Stimulated activated CD4-positive, alpha-beta T cell treated with anti-CD3 and anti-CD28 coated beads, Interleukin-1b, Interleukin-23, amount 100 ng/mL, for 48 hours (primary cell): ENCODE results near the gene ALKAL2.

Source experiments
- DNase-seq: peaks from one replicate; pipeline ENCODE4 v3.0.0-alpha.2; 2020

The ALKAL2 gene

GRCh38 chr2:269356-270030 is 18.4 kb downstream of the ALKAL2 start:
- DNase-seq = no peak

DNA sequence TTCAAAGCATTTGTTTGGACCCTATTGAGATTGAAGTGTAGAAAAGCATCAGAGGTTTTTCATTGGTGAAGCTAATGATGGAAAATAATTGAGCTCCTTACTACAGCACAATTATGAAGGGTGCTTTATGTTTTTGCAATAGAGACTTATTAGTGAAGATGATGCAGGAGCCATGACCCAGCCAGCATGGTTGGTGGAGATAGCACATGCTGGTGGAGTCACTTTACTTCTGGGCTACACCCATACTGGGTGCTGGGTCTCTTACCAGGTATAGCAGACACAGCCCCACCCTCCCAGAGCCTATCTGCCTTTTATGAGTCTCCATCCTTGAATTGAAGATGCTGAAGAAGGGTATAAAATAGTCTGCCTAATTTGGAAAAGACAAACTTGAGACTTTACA is 19.6 kb downstream of the ALKAL2 start:
- DNase-seq = no peak

DNA sequence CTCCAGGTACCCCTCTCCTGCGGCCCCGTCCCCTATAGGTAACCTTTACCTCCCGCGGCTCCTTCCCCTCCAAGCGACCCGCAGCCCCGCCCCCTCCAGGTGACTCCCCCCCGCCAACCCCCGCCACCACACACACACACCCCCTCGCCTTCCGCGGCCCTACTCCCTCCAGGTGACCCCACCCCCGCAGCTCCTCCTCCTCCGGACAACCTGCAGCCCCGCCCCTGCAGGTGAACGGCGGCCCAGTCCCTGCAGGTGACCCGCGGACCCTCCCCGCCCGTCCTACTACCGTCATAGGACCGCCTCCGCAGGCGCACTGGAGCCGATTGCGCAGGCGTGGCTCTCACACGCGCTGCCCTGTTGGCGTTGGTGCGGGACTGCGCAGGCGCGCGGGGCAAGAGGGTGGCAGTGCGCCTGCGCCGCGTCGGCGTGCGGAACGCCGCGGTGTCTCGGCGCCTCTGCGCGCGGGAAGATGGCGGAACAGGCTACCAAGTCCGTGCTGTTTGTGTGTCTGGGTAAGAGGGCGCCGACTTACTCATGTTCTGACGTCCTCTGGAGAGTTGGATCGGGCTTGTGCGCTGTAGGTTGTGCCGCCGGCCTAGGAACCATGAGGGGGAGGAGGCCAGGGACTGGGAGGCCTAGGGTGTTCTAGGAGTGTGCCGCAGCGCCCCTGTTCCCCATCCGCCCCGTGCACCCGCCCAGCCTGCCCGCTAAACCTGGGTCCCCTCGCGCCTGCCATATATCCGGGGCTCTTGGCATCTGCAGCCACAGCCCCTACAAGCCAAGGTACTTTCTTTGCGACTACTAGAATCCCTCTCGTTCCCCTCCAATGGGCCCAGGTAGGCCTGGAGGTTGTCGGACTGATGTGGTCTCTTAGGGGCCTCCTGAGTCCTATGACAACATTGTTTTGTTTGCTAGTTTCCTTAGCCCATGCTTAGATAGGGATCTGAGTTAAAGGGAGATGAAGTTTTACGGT is 23.1 kb downstream of the ALKAL2 start, which contains the start of gene ACP1:
Gene ACP1 (plus strand): TSS at position 455 of the 976 bp plus-strand sequence. CDS start 18 bp downstream, at position 473.
- peak; percentile 94 for DNase-seq

DNA sequence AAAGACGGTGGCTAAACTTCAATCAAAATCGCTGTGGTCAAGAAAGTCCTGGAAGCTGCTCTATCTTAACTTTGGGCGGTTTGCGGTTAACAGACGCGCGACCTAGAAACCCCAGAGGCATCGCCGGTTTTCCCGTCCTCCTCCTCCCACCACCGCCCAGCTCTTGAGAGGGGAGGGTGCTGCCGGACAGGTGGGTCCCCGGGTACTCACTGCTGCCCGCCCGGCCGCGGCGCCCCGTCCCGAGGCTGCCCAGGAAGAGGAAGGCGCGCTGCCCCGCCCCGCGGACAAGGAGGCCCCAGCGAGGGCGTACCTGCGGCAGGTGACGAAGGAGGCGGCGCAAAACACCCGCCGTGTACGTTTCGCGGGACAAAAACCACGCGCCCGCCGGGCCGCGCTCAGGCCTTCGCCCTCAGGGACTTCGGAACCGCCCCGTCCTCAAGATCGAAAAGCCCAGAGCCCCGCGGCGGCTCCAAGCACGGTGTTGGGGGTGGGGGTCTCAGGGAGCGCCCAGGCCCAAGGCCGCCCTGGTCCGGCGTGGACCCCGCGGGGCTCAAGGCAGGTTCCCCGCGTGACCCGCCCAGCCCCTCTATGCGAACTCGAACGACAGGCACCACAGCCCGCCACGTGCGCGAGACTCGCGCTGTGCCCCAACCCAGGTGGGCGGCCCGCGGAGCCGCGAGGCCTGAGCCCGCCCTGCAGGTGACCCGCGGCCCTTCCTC is 24.0 kb downstream of the ALKAL2 start, which contains the start of gene SH3YL1:
Gene SH3YL1 (minus strand): TSS at position 259 of the 719 bp plus-strand sequence. CDS start 48 bp downstream, at position 211.
- peak; percentile 36 for DNase-seq

GRCh38 chr2:263022-263738 is 24.7 kb downstream of the ALKAL2 start:
- DNase-seq = no peak

DNA sequence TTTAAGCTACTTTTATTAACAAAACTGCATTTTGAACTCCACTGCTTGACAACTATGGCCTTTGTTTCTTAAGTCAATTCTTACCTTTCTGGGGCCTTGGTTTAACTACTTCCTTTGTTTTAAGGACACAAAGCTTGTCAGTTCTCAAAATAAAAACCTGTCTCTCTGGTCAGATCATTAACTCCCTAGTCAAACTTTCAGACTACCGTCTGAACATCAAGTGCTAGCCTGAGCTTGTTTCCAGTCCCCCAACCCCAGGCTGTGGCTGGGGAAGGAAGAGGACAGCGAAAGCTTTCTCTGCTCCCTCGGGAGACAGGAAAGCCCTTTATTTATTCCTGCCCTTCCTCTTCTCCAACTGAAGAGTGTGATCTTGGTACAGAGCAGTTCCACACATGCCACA is 25.8 kb downstream of the ALKAL2 start:
- DNase-seq = no peak

DNA sequence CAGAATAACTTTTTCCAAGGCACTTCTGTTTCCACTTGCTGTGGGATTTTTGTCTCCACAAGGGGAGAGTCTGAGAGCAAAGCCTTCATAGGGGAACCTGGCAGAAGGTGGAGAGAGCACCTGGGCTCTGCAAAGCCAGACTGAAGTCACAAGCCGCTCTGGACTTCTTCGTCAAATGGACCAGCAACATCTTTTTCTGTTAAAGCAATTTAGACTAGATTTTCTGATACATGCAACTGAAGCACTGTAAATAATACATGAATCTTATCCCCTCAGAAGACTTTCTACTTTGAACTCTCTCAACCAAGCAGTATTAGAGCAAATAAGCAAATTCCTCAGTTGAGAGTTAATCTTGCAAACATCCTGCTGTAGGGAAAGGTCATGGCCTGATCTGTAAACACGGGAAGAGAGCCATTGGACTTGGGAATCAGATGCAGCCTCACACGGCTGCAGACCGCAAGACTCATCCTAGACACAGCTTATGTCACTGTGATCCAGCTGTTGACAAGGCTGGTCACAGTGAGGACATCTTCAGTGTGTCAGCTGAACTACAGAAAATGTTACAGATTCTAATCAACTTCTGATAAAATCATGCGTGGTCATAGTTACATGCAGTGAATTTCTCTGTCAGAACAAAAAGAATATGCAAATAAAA is 27.3 kb downstream of the ALKAL2 start:
- DNase-seq = no peak

DNA sequence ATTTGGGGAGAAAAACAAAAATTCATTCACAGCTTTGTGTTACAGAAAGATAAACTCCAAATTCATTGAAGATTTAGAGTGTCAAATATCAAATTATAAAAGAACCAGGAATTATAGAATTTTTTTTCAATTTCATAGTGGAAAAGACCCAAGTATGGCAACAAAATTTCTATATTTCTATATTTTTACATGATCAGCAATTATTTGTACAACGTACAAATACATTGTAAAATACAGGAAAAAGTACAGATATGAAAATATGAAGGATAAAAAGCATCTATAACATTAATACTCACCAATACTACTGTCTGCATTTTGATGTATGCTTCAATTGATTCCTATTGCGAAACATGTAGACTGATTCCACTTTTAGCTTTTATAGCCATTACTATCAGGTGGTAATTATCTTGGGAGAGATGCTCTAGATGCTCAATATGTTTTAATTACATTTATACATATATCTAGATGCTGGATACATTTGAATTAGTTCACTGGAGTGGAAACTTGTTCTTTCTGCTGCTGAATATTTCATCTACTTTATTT is 28.0 kb downstream of the ALKAL2 start:
- DNase-seq = no peak

- DNase-seq = no peak
Measured at GRCh38 chr2:258933-259332, 29.0 kb downstream of the ALKAL2 start.

GRCh38 chr2:257842-258241 is 30.0 kb downstream of the ALKAL2 start:
- no peak for DNase-seq

DNA sequence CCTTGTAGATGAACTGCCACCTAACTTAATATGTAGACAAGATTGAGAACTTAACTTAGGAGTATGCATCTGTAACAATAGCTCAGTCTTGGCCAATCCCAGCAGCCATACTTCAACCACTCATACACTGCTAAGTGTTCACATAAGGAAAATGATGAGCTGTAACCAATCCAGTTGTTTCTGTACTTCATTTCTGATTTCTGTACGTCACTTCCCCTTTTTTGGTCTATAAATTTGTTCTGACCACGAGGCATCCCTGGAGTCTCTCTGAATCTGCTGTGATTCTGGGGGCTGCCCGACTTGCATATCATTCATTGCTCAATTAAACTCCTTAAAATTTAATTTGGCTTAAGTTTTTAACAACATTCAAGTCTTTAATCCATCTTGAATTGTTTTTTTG is 30.5 kb downstream of the ALKAL2 start:
- DNase-seq = no peak

- no peak for DNase-seq
Measured at GRCh38 chr2:256094-256493, 31.8 kb downstream of the ALKAL2 start.

GRCh38 chr2:255195-255594 is 32.7 kb downstream of the ALKAL2 start:
- no peak for DNase-seq

DNA sequence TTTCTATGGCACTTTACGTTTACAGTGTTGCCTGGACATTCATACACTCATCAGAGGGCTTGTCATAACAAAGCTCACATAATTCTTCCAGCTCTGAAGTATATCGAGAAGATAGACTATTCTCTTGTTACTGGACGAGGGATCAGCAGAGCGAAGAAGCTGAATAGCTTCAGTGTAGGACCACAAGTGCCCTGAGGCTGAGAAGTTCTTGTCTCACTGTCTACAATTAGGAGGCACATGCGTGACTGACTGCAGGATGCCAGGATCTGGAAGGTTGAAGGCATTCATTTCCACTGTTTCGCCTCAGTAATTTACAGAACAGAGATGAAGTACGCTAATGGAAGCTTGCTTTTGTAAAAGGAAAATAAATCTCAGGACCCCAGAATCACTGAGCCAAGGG is 33.6 kb downstream of the ALKAL2 start:
- DNase-seq = no peak

- DNase-seq = no peak
Measured at GRCh38 chr2:253202-253638, 34.7 kb downstream of the ALKAL2 start.

DNA sequence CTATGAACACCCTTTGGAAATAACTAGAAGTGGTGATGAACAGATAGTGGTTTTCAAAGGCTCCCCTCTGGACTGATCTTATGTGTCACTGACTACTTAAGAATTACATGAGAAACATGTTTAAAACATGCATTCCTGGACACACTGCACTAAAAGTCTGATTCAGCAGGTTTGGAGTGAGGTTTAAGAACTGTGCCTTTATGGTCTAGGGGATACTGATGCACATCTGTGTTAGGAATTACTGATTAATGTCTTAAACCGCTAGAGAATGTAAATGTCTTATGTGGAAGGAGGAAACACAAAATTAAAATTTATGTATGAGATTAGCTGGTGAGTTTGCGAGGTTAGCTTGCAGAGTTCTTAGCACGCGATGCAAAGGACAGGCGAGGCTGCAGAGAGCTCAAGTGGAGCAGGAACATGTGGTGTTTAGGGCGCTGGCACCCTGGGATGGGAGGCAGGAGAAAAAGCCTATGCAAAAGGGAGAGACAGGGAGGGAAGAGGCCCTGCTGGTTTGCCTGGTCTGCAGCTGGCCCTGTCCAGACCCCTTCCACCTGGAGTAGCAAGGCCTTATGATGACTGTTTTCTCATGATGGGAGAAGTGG is 35.8 kb downstream of the ALKAL2 start:
- DNase-seq = no peak

DNA sequence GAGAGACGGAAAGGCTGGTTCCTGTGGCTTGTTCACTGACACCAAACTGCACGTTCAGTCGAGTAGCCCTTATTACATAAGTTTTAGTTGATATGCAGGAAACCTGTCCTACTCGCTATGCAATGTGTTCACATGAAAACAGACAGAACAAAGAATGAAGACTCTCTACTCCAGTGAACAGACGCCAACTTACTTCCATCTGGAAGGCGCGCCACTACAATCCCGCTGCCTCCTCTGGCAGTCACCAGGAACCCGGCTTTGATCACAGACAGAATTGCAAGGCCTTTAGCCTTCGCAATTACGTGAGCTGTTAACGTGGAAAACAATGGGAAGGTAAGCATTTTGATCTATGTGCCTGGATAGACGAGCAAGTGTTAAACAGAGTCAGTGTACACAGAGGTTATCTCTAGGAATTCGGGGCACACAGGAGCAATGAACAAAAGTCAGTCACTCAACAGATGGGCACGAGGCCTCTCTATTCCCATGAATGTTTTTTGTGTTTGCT is 38.3 kb downstream of the ALKAL2 start:
- DNase-seq = no peak

DNA sequence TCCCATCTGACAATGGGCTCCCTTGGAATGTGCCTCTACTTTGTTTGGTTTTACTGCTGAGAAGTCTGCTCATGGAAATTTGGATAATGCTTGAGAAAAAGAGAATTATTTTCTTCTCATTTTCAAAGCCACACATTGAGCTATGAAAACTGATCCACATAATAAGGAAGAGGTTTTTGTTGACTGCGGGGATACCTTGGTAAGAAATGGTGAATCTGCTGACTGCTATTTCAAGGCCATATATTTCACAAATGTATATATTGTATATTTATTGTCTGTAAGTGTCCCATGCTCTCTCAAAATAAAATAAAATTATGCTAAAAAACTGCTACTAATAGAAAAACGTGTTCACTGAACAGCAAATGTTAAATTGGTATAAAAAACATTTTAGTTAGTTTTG is 39.2 kb downstream of the ALKAL2 start:
- DNase-seq = no peak

DNA sequence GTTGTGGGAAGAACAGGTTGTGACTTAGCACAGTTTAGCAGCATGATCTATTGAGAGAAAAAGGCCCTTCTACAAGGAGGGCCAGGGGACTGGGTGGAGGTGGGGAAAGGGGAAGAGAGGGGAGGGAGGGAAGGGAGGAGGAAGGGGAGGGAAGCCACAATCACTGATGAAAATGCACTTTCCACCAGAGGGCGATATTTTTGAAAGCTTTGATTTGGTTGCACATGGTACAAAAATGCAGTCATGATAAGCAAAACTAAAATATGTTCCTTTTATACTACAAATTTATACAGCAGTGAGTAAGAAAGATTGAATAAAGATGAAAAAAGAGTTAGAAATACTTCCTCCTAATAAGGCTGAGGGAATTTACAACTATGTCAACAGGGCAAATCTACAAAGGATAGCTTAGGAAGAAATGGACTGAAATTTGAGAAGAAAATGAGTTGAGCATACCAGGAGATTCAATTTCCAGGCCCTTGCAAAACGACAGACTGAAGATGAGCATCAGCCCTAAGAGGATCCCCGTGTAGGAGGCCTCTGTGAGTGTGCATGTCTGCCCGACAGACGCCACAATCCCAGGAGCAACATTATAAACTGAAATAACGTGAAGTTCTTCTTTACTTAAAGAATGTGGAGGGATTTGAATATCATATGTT is 41.3 kb downstream of the ALKAL2 start:
- DNase-seq = no peak

GRCh38 chr2:244547-244946 is 43.3 kb downstream of the ALKAL2 start:
- DNase-seq = no peak
